Measurements from ENCODE around the gene BPIFA3. TPM values are rescaled to one million over a fixed set of nuclear protein-coding genes. Genes with fewer than 3 reads are reported as not detected.
A peak's percentile ranks its signal among the peaks of the same experiment; 100 is the strongest.

The BPIFA3 gene
- total RNA-seq, 2 donors from 2014 or later = not detected

DNA sequence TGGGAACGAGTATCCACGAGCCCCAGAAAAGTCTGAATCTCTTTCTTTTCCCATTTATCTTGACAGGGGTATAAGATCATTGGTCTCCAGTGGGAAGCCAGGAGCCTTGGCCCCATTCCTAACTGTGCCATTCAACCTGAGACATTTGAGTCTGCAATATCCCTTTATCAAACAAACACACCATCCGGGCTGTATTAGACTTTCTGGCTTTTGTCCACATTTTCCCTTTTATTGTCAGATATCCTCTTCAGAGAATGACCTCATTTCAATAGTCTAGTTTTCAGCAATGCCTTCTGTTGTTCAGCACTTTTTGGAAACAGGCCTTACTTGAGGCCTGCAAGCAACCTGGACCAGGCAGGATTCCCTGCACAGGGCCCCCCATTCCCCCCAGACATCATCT, 34.3 kb downstream of the BPIFA3 start:
- no peak for DNase-seq
- no peak for ATAC-seq
- intact Hi-C loops (cut with DNase I, micrococcal nuclease) = no loop called here

DNA sequence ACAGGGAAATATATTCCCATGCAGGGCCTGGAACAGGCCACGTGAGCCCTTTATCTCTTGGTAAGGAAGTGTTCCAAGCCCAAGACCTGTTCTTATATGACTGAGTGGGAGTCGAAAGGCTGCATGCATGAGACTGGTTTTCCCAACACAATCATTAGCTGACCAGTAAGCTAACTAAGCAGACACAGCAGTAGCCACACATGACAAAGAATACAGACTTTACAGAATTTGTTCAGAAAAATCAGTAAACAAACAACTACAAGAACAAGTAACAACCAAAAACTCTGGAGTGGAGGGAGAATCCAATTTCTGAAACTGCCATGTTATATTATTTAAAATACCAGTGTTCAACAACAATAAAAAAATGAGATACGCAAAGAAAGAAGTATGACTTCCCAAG, 35.3 kb downstream of the BPIFA3 start:
- ATAC-seq (no peak), DNase-seq (no peak)
- intact Hi-C loops (cut with DNase I, micrococcal nuclease) = no loop called here

DNA sequence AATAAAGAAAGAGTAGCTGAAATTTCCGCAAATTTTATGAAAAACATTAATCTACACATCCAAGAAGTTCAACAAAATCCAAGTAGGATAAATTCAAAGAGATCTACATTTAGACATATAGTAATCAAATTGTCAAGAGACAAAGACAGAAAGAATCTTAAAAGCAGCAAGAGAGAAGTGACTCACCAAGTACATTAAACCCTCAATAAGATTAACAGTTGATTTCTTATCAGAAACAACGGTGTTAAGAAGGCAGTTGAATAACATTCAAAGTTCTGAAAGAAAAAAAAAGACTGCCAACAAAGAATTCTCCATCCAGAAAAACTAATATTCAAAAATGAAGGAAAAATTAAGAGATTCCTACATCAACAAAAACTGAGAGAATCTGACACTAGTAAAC, 37.9 kb downstream of the BPIFA3 start:
- DNase-seq = no peak
- intact Hi-C loops (cut with DNase I, micrococcal nuclease) = no loop called here
- ATAC-seq = no peak

DNA sequence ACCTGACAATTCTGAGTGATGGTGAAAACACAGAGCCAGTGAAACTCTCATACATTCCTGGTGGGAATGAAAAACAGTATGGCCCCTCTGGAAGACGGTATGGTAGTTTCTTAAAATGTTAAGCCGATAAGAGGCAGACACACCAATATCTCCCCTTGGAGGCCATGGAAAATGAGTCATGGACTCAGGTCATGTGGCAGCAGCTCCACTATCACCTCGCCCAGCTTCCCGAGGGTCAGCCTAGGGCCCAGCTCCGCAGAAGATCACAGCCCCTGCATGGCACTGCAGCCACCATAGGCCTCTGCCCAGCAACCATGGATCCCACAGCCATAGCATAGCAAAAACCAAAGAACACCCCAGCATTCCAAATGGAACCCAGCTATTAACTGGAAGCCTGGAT, 40.1 kb downstream of the BPIFA3 start:
- intact Hi-C loops (cut with DNase I, micrococcal nuclease) = no loop called here
- ATAC-seq (no peak), DNase-seq (no peak)

DNA sequence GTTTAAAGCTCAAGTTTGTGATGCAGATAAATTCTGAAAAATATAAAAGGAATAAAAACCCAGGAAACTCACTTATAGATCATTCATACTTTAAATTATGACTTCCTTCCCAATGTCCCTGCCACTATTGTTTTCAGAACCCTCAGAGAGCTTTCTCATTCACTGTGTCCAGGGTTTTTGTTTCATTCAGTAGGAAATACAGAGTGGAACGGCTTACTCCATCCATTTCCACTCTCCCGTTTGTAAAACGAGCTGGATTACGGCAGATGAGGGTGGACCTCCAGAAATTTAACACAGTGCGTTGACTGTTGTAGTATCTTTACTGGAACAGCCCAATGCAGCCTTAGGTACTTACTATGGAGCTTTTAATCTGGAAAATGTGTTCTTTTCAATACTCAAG, 42.2 kb downstream of the BPIFA3 start:
- ATAC-seq (no peak), DNase-seq (no peak)
- intact Hi-C loops (cut with DNase I, micrococcal nuclease) = no loop called here

DNA sequence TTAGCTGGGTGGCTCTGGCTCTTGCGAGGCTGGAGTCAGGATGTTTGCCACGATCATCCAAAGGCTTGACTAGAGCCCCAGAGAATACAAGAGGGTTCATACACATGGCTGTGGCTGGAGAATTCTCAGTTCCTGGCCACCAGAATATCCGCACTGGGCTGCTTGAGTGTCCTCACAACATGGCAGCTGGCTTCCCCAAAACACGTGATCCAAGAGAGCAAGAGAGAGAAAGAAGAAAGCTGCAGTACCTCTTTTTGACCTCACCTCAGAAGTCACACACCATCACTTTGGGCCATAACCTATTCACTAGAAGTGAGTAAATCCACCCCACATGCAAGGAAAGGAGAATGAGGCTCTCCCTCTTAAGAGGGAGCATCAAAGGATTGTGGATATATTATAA, 44.3 kb downstream of the BPIFA3 start:
- intact Hi-C loops (cut with DNase I, micrococcal nuclease) = no loop called here
- ATAC-seq = no peak
- DNase-seq = no peak

DNA sequence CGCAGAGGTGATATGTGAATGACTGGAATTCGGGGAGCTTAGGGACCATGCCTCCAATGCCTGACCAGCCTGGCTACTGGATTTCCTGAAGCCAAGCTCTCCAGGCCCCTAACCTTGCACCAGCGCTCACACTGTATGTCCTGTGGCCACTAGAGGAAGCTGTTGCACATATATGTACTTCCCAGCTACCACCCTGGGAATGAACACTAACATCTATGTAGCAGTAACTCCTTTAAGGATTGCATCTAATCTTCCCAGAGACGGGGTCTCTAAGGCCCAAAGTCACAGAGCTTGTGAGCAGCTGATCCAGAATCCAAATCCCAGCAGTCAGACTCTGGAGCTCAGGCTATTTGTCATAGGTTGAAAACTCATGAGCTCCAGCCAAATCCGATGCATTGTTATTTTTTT, 45.5 kb downstream of the BPIFA3 start:
- DNase-seq (peak in 1 of 2 donors; percentile 11), ATAC-seq (peak; percentile 44)
- intact Hi-C loops (cut with DNase I, micrococcal nuclease) = no loop called here

DNA sequence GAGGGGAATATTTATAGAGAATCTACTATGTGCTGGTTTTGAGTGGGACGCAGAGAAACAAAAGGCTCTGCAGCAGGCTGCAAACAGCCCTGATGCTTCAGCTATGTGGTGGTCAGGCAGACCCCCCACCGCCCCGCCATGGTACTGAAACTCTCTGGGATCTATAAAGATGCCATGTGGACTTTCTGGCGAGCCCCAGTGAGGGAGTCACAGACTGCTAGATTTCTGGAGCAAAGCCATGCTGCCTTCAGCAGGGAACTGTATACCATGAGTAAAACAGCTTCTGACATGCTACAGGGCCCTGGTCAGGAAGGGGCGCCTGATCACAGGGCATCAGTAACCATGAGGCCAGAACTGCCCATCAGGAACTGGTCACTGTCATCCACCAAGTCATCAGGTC, 46.6 kb downstream of the BPIFA3 start:
- no peak for DNase-seq
- intact Hi-C loops (cut with DNase I, micrococcal nuclease) = no loop called here
- ATAC-seq = no peak

DNA sequence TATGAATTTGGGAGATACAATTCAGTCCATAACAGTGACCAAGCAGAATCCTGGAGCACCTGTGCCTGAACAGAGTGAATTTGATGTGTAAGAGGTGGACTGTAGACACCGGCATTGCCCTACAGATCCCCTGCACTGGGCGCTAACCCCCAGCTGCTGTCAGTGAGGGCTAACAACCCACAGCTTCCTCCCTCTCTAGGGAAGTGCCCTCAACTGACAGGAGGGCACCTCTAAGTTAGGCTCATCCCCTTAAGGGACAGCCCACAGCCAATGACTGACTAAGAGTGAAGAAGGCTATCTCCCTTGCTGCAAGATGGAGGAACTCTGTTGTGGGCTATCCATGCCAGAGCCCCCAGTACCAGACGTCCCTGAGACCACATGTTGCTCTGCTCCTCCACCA, 50.5 kb downstream of the BPIFA3 start:
- ATAC-seq (no peak), DNase-seq (no peak)
- intact Hi-C loops (cut with DNase I, micrococcal nuclease) = no loop called here

DNA sequence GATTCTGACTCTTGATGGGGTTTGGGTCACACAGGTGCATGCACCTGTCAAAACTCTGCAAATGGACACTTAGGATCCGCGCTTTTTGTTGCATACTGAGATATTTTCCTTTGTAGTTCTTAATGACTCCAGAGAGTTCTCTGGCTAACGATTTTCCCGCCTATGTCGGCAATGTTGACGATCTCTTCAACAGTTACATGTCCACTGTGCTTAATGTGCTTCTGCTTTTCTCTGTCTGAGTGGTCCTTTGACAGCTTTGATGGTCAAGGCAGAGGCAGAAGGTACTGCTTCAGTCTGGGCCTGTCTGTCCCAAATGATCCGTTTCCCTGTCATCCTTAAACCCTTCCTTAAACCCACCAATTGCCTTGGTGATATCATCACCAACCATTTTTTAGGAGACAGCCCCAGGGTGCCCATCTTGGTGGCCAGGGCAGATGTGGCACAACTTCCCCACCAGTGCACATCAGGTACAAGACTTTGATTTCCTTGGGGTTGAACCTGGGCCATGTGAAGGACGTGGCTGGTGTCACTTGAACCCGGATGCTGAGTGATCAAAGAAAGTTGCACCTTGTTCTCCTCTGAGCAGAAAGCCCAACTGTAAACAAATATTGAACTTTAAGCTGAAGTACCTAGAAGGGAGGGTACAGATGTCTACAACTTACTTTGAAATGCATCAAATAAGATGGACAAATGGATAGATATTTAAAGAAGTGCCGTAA, 55.2 kb downstream of the BPIFA3 start:
- intact Hi-C loops (cut with DNase I, micrococcal nuclease) = no loop called here
- ATAC-seq (no peak), DNase-seq (no peak)

DNA sequence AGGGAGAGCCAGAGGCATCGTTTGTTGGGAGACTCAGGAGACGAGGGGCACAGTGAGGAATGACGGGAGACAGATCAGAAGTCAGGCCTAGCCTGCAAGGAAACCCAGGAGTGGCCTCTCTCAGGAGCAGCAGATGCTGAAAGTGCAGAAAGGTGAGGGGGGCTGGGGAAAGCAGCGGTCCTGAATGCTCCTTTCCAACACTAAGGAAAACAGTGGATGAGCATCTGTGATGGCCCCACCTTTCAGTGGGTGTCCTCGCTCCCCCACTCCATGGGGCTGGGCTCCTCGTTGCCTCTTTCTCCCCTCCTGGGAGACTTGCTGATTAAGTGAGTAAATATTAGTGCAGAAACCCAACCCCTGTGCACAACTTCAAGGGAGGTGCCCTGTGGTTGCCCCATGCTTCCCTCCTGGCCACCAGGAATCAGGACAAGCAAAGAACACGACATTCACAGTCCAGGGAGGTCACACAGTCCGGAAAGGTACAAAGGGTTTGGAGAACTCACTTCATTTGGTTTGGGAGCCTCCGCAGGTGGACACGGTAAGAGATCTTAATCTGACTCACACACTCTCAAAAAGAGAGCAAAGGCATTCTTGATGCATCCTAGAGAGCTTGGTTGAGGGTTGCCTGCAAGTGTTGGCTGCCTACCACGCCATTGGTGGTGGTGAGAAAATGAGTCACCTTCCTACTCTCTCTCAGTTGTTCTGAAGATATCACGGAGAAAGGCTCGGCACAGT, 56.1 kb downstream of the BPIFA3 start:
- intact Hi-C loops (cut with DNase I, micrococcal nuclease) = no loop called here
- DNase-seq = no peak

DNA sequence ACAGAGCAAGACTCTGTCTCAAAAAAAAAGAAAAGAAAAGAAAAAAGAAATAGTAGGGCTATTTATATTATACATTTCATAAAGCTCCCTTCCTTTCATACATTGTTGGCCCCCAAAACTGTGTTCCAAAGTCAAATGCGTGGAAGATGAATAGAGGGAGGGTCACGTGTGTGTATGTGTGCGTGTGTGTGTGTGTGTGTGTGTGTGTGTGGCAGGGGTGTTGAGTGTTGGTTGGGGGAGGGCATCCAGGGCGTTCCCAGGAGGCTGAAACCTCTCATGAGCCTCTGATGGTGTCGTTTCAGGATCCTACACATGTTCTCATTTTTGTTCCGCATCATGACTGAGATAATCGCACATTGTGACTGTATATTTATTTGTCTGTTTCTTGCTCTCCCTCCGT, 58.1 kb downstream of the BPIFA3 start:
- intact Hi-C loops (cut with DNase I, micrococcal nuclease) = no loop called here
- DNase-seq = no peak
- no peak for ATAC-seq

More for the DNA sequence above, 56.1 kb downstream of the BPIFA3 start:
- ATAC-seq = no peak

DNA sequence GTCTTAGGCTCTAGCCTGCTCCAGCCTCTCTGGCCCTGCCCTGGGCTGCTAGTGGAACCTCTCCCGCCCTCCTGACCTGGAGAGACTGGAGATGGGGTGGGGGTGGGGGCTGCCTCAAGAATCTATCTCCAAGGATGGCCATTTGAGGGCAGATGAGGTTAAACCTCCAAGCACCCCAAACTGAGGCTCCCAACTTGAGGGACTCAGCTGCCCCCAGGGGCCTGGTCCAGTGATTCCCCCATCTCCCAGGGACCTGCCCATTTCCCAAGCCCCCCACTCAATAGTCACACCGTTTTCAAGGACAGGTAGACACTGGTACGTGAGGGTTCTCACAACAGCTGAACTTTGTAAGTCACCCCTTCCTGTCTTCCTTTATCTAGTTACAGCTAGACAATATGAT, 58.7 kb downstream of the BPIFA3 start:
- ATAC-seq = no peak

DNA sequence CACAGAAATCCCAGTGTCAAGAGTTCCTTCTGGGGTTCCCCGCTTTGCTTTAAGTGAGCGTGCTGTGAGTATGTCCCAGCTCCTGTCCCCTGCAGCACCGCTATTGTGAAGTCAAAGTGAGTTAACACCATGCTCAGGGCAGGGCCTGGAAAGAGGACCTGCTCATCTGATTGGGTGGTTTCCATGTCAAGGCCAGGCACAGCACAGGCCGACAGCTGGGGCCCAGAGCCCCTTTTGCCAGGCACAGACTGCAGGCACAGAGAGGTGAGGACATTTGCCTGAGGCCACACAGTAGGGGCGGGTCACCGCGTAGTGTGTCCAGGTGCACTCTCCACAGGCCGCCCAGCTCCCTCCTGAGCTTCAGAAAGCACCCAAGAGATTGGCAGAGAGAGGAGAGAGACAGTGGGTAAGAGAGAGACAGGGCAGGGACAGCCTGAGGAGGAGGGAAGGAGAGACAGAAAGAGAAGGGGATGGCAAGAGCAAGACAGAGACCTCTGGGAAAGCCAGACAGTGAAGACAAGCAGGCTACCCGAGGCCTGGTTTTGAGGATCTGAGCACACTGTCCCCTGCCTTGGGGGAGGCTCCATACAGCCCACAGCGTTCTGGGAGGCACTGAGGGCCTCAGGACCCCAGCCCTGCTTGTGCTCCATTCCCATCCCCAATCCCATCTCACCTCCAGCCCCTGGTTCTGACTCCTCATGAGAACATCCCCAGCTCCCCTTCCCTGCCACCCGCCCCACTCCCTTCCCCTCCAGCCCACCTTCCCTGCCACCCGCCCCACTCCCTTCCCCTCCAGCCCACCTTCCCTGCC, 59.4 kb downstream of the BPIFA3 start:
- no peak for DNase-seq
- no peak for ATAC-seq
- intact Hi-C loops (cut with DNase I, micrococcal nuclease) = no loop called here

More for the DNA sequence above, 58.7 kb downstream of the BPIFA3 start:
- intact Hi-C loops (cut with DNase I, micrococcal nuclease) = no loop called here
- DNase-seq = no peak

Other genes with a start within 250 kb of the BPIFA3 start
- not detected for gene SUN5, start 212.9 kb upstream of the BPIFA3 start, total RNA-seq
- gene BPIFB2, start 209.6 kb upstream of the BPIFA3 start, total RNA-seq = not detected
- not detected for gene BPIFB6, start 185.7 kb upstream of the BPIFA3 start, total RNA-seq
- not detected for gene BPIFB3, start 163.4 kb upstream of the BPIFA3 start, total RNA-seq
- gene BPIFB4, start 137.7 kb upstream of the BPIFA3 start, total RNA-seq = not detected
- gene BPIFA2, start 49.2 kb upstream of the BPIFA3 start, total RNA-seq = not detected
- gene BPIFA1, start 18.6 kb downstream of the BPIFA3 start, total RNA-seq = not detected
- gene BPIFB1, start 65.9 kb downstream of the BPIFA3 start, total RNA-seq = not detected
- 10 to 100 TPM; 16.6 to 27.4 TPM for gene CDK5RAP1, start 184.2 kb downstream of the BPIFA3 start, total RNA-seq
- gene SNTA1, start 226.4 kb downstream of the BPIFA3 start, total RNA-seq = 1 to 10 TPM; 4.0 to 8.3 TPM

Data from left colon (tissue), 2 donors.